ENCODE results near the gene FARP2. TPM values are rescaled to one million over a fixed set of nuclear protein-coding genes. Genes with fewer than 3 reads are reported as not detected.

FARP2 gene
- total RNA-seq, 1 experiment from 2014 or later, result 32.6 TPM

DNA sequence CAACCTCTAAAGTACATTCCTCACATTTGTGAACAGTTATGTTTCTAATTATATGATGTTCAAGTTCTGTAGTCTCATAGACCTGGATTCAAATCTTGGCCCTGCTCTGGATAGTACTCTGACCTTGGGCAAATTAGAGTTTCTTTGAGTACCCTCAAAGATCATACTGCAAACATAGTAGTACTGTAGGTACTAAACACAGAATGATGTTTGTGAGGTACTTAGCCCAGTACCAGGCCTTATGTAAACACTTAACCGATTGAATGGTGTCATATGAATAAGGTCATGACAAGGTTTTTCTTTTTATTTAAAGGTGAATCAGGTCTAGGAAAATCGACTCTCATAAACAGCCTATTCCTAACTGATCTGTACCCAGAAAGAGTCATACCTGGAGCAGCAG is 21.3 kb upstream of the FARP2 start:
- Mint-ChIP-seq H3K9me3 (ENCODE audit: unreplicated experiment) (no peaks in the 10 kb centered on the region), H3K36me3 (ENCODE audit: insufficient read depth, unreplicated experiment) (peaks cover 72% of the 10 kb centered on the region), H3K27ac (ENCODE audit: low read depth, unreplicated experiment) (no peak overlapping the region), H3K4me3 (ENCODE audit: unreplicated experiment) (no peak overlapping the region), H3K4me1 (ENCODE audit: insufficient read depth, unreplicated experiment) (peaks cover 10% of the 10 kb centered on the region), H3K27me3 (ENCODE audit: insufficient read depth, unreplicated experiment) (no peaks in the 10 kb centered on the region)
- intact Hi-C loops (cut with micrococcal nuclease), result no loop called here
- no TSS peak for BruUV-seq (replicated peaks)
- ChIA-PET POLR2A (interaction anchor here (0.9 kb wide), 1 partner anchor 13 kb away, joined by 3 read pairs; no protein-coding TSS in a partner anchor), CTCF (no interaction called here)
- no peak for DNase-seq (ENCODE audit: unreplicated experiment)
- no peak for TF ChIP-seq CTCF (IDR thresholded peaks at IDR 0.05; ENCODE audit: unreplicated experiment)

DNA sequence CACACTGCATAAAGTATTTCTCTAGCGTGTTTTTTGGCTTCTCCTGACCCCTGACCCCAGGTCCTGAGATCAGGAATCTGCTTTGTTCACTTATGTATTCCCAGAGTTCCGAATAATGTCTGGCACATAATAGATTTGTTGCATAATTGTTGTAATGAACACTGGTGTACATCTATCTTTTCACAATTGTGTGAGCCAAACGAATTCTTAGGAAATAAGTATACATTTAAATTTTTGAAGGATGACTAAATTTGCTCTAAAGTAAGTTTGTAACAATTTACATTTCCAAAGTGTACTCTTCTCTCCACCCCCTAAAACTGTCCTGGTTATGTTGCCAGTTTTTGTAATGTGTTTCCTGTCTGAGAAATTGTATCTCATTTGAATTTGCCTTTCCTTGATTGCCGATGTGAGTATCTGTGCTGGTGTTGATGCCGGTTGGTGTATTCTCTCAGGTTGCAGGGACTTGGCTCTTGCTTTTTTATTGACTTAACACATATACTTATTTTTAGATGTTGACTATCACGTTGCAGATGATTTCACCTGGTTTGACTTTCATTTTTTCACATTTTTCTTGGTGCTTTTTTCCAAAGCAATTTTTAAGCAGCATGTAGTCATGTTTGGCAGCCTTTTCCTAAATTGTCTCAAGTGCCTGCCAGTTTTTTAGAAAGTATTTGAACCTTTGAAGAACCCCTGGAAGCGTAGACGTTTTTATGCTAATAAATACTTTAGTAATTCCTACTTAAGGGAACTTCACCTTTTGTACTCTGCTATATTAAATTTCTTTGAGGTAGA is 16.1 kb upstream of the FARP2 start:
- Mint-ChIP-seq H3K36me3 (ENCODE audit: insufficient read depth, unreplicated experiment) (peaks cover 90% of the 10 kb centered on the region), H3K4me3 (ENCODE audit: unreplicated experiment) (no peak overlapping the region), H3K4me1 (ENCODE audit: insufficient read depth, unreplicated experiment) (peaks cover 6% of the 10 kb centered on the region), H3K27me3 (ENCODE audit: insufficient read depth, unreplicated experiment) (no peaks in the 10 kb centered on the region), H3K27ac (ENCODE audit: low read depth, unreplicated experiment) (peak overlapping the region; percentile 5), H3K9me3 (ENCODE audit: unreplicated experiment) (no peaks in the 10 kb centered on the region)
- ChIA-PET POLR2A (interaction anchor here (0.6 to 0.9 kb wide), 2 partner anchors 10 to 16 kb away, joined by 3 read pairs; no protein-coding TSS in a partner anchor), CTCF (no interaction called here)
- DNase-seq (ENCODE audit: unreplicated experiment), result no peak
- BruUV-seq (replicated peaks), result no TSS peak
- intact Hi-C loops (cut with micrococcal nuclease), result no loop called here
- TF ChIP-seq CTCF (IDR thresholded peaks at IDR 0.05; ENCODE audit: unreplicated experiment), result no peak

DNA sequence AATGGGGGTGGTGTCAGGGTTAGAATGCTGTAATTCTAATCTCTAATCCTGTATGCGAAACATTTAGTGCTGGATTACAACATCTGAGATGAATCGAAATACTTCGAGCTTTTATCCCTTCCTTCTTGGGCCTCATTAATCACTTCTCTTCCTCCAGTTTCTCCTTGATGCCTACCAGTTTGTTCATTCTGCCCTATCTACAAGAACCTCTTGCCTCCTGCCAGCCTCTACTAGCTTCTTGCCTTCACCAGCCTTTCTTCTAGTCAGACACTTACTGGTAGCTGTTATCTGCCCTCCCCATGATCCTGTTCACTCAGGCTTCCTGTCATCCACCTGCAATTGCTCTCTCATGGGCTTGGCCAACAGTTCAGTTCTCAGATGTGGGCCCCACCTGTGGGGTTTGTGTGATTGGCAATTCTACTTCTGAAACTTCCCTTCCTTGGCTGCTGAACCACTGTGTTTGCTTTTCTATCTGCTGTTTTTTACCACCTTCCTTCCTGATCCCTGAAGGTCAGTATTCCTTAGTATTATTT is 15.4 kb upstream of the FARP2 start:
- Mint-ChIP-seq H3K9me3 (ENCODE audit: unreplicated experiment) (no peaks in the 10 kb centered on the region), H3K27me3 (ENCODE audit: insufficient read depth, unreplicated experiment) (no peaks in the 10 kb centered on the region), H3K36me3 (ENCODE audit: insufficient read depth, unreplicated experiment) (peaks cover 90% of the 10 kb centered on the region), H3K27ac (ENCODE audit: low read depth, unreplicated experiment) (peak overlapping the region; percentile 21), H3K4me3 (ENCODE audit: unreplicated experiment) (no peak overlapping the region), H3K4me1 (ENCODE audit: insufficient read depth, unreplicated experiment) (peaks cover 6% of the 10 kb centered on the region)
- no TSS peak for BruUV-seq (replicated peaks)
- intact Hi-C loops (cut with micrococcal nuclease), result no loop called here
- no peak for DNase-seq (ENCODE audit: unreplicated experiment)
- TF ChIP-seq CTCF (IDR thresholded peaks at IDR 0.05; ENCODE audit: unreplicated experiment), result no peak
- CTCF ChIA-PET, result interaction anchor here (0.7 kb wide), 2 partner anchors 74 to 538 kb away, joined by 3 to 4 read pairs; no protein-coding TSS in a partner anchor
- POLR2A ChIA-PET, result interaction anchor here (0.8 kb wide), 3 partner anchors 9 to 53 kb away, joined by 3 to 4 read pairs (median 3); no protein-coding TSS in a partner anchor

DNA sequence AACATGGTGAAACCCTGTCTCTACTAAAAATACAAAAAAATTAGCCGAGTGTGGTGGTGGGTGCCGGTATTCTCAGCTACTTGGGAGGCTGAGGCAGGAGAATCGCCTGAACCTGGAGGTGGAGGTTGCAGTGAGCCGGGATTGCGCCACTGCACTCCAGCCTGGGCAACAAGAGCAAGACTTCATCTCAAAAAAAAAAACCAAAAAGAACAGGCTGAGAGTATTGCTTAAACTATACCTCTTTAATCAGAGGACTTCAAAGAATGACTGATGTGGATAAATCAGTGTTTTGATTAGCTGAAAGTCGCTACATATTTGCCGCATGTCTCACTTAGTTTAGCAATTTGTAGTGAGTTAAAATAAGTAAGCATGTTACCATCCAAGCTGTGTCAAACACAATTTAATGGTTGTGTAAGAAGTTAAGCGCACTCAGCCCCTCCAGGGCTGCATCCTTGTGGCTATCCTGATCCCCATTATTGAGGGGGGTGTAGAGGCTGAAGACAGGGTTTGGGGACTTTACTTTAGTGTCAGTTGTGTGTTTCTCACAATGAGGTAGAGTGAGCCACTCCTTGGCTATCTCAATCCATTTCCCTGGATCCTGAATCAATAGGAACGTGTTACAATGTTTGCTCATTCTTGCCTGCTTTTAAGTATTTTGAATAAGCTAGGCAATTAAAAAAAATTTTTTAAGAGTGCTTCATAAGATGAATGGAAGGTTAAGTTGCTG is 11.0 kb upstream of the FARP2 start:
- no TSS peak for BruUV-seq (replicated peaks)
- no peaks in the 10 kb centered on the region for H3K27me3 Mint-ChIP-seq (ENCODE audit: insufficient read depth, unreplicated experiment)
- peaks cover 99% of the 10 kb centered on the region for H3K36me3 Mint-ChIP-seq (ENCODE audit: insufficient read depth, unreplicated experiment)
- CTCF ChIA-PET, result no interaction called here
- no peak overlapping the region for H3K4me3 Mint-ChIP-seq (ENCODE audit: unreplicated experiment)
- peaks cover 6% of the 10 kb centered on the region for H3K4me1 Mint-ChIP-seq (ENCODE audit: insufficient read depth, unreplicated experiment)
- intact Hi-C loops (cut with micrococcal nuclease), result no loop called here
- no peaks in the 10 kb centered on the region for H3K9me3 Mint-ChIP-seq (ENCODE audit: unreplicated experiment)
- H3K27ac Mint-ChIP-seq (ENCODE audit: low read depth, unreplicated experiment), result no peak overlapping the region
- POLR2A ChIA-PET, result interaction anchor here (0.6 to 1.8 kb wide), 3 partner anchors 12 to 162 kb away, joined by 3 to 5 read pairs (median 5); partner anchors contain the start of genes HDLBP and SEPTIN2
- DNase-seq (ENCODE audit: unreplicated experiment), result no peak
- TF ChIP-seq CTCF (IDR thresholded peaks at IDR 0.05; ENCODE audit: unreplicated experiment), result no peak

All from MCF 10A (cell line).